Measurements from ENCODE around the gene ARRDC1.
"Not testable (repeated sequence)": the region's sequence is repeated elsewhere in the genome, so short reads cannot be mapped to it uniquely, and the experiment has no call there.

GRCh38 chr9:137596577-137596976 lies 8.9 kb upstream of the ARRDC1 start:
- not testable (repeated sequence) for TF ChIP-seq CTCF, POLR2A (IDR thresholded peaks at IDR 0.05)
